LNCaP clone FGC (cell line): ENCODE results near the gene TCERG1L.

Source experiments
- DNase-seq: peaks from one replicate; pipeline ENCODE4 v3.0.0-alpha.2; 2011; ENCODE audit warnings: low read depth
- H3K4me3 ChIP-seq: 2 replicates; pipeline ENCODE4 v1.5.1; 2011; ENCODE audit warnings: mild to moderate bottlenecking, low read depth, low read length, control low read depth
- TF ChIP-seq, protein P1 (sequence below): IDR thresholded peaks from 2 replicates; pipeline ENCODE4 v1.5.1; 2012; ENCODE audit warnings: mild to moderate bottlenecking; ENCODE audit not compliant: control insufficient read depth, insufficient read depth; ENCODE audit errors: extremely low read depth

TCERG1L gene

GRCh38 chr10:131046194-131046593, 265.3 kb downstream of the TCERG1L start:
- DNase-seq: no peak
- no peak overlapping the region for H3K4me3 ChIP-seq
- TF ChIP-seq, protein P1, sequence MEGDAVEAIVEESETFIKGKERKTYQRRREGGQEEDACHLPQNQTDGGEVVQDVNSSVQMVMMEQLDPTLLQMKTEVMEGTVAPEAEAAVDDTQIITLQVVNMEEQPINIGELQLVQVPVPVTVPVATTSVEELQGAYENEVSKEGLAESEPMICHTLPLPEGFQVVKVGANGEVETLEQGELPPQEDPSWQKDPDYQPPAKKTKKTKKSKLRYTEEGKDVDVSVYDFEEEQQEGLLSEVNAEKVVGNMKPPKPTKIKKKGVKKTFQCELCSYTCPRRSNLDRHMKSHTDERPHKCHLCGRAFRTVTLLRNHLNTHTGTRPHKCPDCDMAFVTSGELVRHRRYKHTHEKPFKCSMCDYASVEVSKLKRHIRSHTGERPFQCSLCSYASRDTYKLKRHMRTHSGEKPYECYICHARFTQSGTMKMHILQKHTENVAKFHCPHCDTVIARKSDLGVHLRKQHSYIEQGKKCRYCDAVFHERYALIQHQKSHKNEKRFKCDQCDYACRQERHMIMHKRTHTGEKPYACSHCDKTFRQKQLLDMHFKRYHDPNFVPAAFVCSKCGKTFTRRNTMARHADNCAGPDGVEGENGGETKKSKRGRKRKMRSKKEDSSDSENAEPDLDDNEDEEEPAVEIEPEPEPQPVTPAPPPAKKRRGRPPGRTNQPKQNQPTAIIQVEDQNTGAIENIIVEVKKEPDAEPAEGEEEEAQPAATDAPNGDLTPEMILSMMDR: no peak

- TF ChIP-seq, protein P1: no peak
- no peak overlapping the region for H3K4me3 ChIP-seq
- DNase-seq: no peak
These were observed 267.0 kb downstream of the TCERG1L start for GRCh38 chr10:131044379-131045111.

GRCh38 chr10:131043039-131043691, 268.4 kb downstream of the TCERG1L start:
- no peak for DNase-seq
- TF ChIP-seq, protein P1: no peak
- no peak overlapping the region for H3K4me3 ChIP-seq
